ENCODE results near the gene GPR157.

Gene GPR157

GRCh38 chr1:9050803-9051202 lies 78.1 kb downstream of the GPR157 start:
- Histone ChIP-seq H3K36me3 (ENCODE audit: control insufficient read depth, insufficient read depth, low read length) (no peaks in the 10 kb centered on the region), H3K9me3 (ENCODE audit: control insufficient read depth, low read length) (no peaks in the 10 kb centered on the region), H3K4me1 (ENCODE audit: control insufficient read depth, insufficient read depth, low read length, poor library complexity, severe bottlenecking) (no peaks in the 10 kb centered on the region), H3K4me3 (ENCODE audit: insufficient read depth, low read depth, low read length, poor library complexity, severe bottlenecking) (no peak overlapping the region), H3K27ac (ENCODE audit: insufficient read depth, low read length, poor library complexity, severe bottlenecking) (no peak overlapping the region), H3K27me3 (replicated peaks; ENCODE audit: control insufficient read depth, insufficient read depth, low read length, poor library complexity, severe bottlenecking) (no peaks in the 10 kb centered on the region)
- no peak for DNase-seq

All from effector memory CD4-positive, alpha-beta T cell (primary cell).